Keratinocyte (primary cell): ENCODE measurements around the gene DEDD. TPM values are rescaled to one million over a fixed set of nuclear protein-coding genes. Genes with fewer than 3 reads are reported as not detected.

Experiments used
- DNase-seq: peaks from one replicate; pipeline ENCODE4 v3.0.0-alpha.2; 2011; ENCODE audit warnings: low read depth, missing footprints, low spot score
- FAIRE-seq: peaks from 2 replicates; lab custom pipeline; 2011; peaks lifted over from hg19 to GRCh38; lab: Jason Lieb, UNC
- H2AFZ ChIP-seq: 2 replicates; pipeline ENCODE4 v1.6.0; 2012; ENCODE audit warnings: low read length, control low read depth, inconsistent platforms; ENCODE audit not compliant: control insufficient read depth
- H3K27ac ChIP-seq: 2 replicates; pipeline ENCODE4 v1.5.1; 2011; ENCODE audit warnings: low read length; ENCODE audit not compliant: control insufficient read depth, insufficient read depth
- H3K27me3 ChIP-seq: 3 replicates; pipeline ENCODE4 v1.6.0; 2011; ENCODE audit warnings: low read length; ENCODE audit not compliant: control insufficient read depth, insufficient read depth; ENCODE audit errors: extremely low read depth
- H3K36me3 ChIP-seq, 2 experiments: 2 replicates in 1 of 2; 3 replicates in 1 of 2; pipeline ENCODE4 v1.5.1; 2011; ENCODE audit warnings: low read length in 2 of 2, mild to moderate bottlenecking in 1 of 2; ENCODE audit not compliant: control insufficient read depth in 2 of 2, insufficient read depth in 2 of 2; ENCODE audit errors: extremely low read depth in 1 of 2
- H3K4me1 ChIP-seq: 3 replicates; pipeline ENCODE4 v1.5.1; 2011; ENCODE audit warnings: low read length; ENCODE audit not compliant: control insufficient read depth, insufficient read depth; ENCODE audit errors: extremely low read depth
- H3K4me2 ChIP-seq: 3 replicates; pipeline ENCODE4 v1.6.0; 2011; ENCODE audit warnings: low read depth, low read length; ENCODE audit not compliant: control insufficient read depth, insufficient read depth; ENCODE audit errors: extremely low read depth
- H3K4me3 ChIP-seq, 3 experiments: fragments of 200-600 bp in 1 of 3; sonication (generic) in 1 of 3; 2 replicates in 2 of 3; 3 replicates in 1 of 3; pipeline ENCODE4 v1.5.1; 2011 to 2016; ENCODE audit warnings: low read length in 3 of 3, mild to moderate bottlenecking in 3 of 3, control low read depth in 2 of 3, inconsistent platforms in 1 of 3, low read depth in 1 of 3, mixed read lengths in 1 of 3, mixed run types in 1 of 3, moderate library complexity in 1 of 3; ENCODE audit not compliant: control insufficient read depth in 2 of 3, insufficient read depth in 2 of 3; ENCODE audit errors: extremely low read depth in 1 of 3
- H3K79me2 ChIP-seq: 2 replicates; pipeline ENCODE4 v1.6.0; 2012; ENCODE audit warnings: low read length; ENCODE audit not compliant: control insufficient read depth, insufficient read depth
- H3K9ac ChIP-seq: 3 replicates; pipeline ENCODE4 v1.6.0; 2011; ENCODE audit warnings: low read length; ENCODE audit not compliant: control insufficient read depth, insufficient read depth; ENCODE audit errors: extremely low read depth
- H3K9me1 ChIP-seq: 3 replicates; pipeline ENCODE4 v1.6.0; 2011; ENCODE audit warnings: low read length; ENCODE audit not compliant: control insufficient read depth, insufficient read depth; ENCODE audit errors: extremely low read depth
- H3K9me3 ChIP-seq: 2 replicates; pipeline ENCODE4 v1.5.1; 2012; ENCODE audit warnings: low read depth, low read length; ENCODE audit not compliant: control insufficient read depth
- H4K20me1 ChIP-seq: 3 replicates; pipeline ENCODE4 v1.6.0; 2011; ENCODE audit warnings: low read length; ENCODE audit not compliant: control insufficient read depth, insufficient read depth; ENCODE audit errors: extremely low read depth
- CTCF ChIP-seq, 3 experiments: IDR thresholded peaks in 1 of 3; conservative IDR thresholded peaks in 1 of 3; optimal IDR thresholded peaks in 1 of 3; 2 replicates in 2 of 3; 3 replicates in 1 of 3; pipeline versions ENCODE3 to v1.5.1; 2011; ENCODE audit warnings: low read length in 3 of 3, mild to moderate bottlenecking in 3 of 3, moderate library complexity in 2 of 3, control low read depth in 1 of 3, inconsistent platforms in 1 of 3; ENCODE audit not compliant: insufficient read depth in 2 of 3; ENCODE audit errors: extremely low read depth in 1 of 3
- EZH2 ChIP-seq: IDR thresholded peaks from one replicate; pipeline ENCODE4 v1.6.1; 2012; ENCODE audit warnings: inconsistent platforms, mild to moderate bottlenecking, low read length, moderate library complexity
- dilution Hi-C: fragments of 300-500 bp; cut with MboI; formaldehyde crosslinking; loops from one replicate; pipeline ENCODE4 v1.7.0; 2020; ENCODE audit warnings: low sequenced_read_pairs; ENCODE audit not compliant: extremely low pct_ligation_motif_present
- polyA plus RNA-seq, 5 experiments: library from polyadenylated mRNA; depleted of rRNA in 3 of 5; stranded (reverse) in 3 of 5; stranded (forward) in 1 of 5; unstranded in 1 of 5; fragments of >200 nt; gene quantifications; 1 replicate in 1 of 5; 2 replicates in 3 of 5; 3 replicates in 1 of 5; pipeline versions ENCODE4 v1.2.1 to v1.2.3, GENCODE V29; 2011 to 2012; ENCODE audit warnings: missing spikeins in 2 of 5, low read depth in 1 of 5, low replicate concordance in 1 of 5

The DEDD gene
- polyA plus RNA-seq, 1 donor (not counting 4 experiments of a cell fraction or from before 2014, with no cell fraction given) = 33.0 TPM

- Histone ChIP-seq H3K4me1 (no peaks in the 10 kb centered on the region), H4K20me1 (no peaks in the 10 kb centered on the region), H2AFZ (no peak overlapping the region), H3K4me2 (no peak overlapping the region), H3K27ac (no peak overlapping the region), H3K9ac (no peak overlapping the region), H3K27me3 (no peaks in the 10 kb centered on the region), H3K4me3 (no peak overlapping the region), H3K79me2 (peaks cover 15% of the 10 kb centered on the region), H3K36me3 (no peaks in the 10 kb centered on the region), H3K9me1 (no peaks in the 10 kb centered on the region), H3K9me3 (no peaks in the 10 kb centered on the region)
- DNase-seq (no peak), FAIRE-seq (no peak)
- dilution Hi-C loops = no loop called here
- TF ChIP-seq EZH2 (no peak), CTCF (optimal IDR thresholded peaks at IDR 0.05 in 1 of 3, IDR thresholded peaks at IDR 0.05 in 1 of 3, conservative IDR thresholded peaks at IDR 0.05 in 1 of 3; ENCODE audit: extremely low read depth in 1 of 3, insufficient read depth in 2 of 3, low read length in 3 of 3) (no peak)
Measured at GRCh38 chr1:161137881-161138280, 5.4 kb upstream of the DEDD start.

GRCh38 chr1:161133220-161133740 is 813 bp upstream of the DEDD start:
- peak overlapping the region; percentile 79 to 98 (median 91) for H3K4me3 ChIP-seq
- H3K79me2 ChIP-seq = peaks cover 47% of the 10 kb centered on the region
- no peaks in the 10 kb centered on the region for H4K20me1 ChIP-seq
- FAIRE-seq = no peak
- H3K27ac ChIP-seq = peak overlapping the region; percentile 91
- no peak for TF ChIP-seq EZH2
- TF ChIP-seq CTCF (optimal IDR thresholded peaks at IDR 0.05 in 1 of 3, IDR thresholded peaks at IDR 0.05 in 1 of 3, conservative IDR thresholded peaks at IDR 0.05 in 1 of 3; ENCODE audit: extremely low read depth in 1 of 3, insufficient read depth in 2 of 3, low read length in 3 of 3) = no peak
- H3K9ac ChIP-seq = peak overlapping the region; percentile 91
- peaks cover 0 to 5% of the 10 kb centered on the region in 2 experiments for H3K36me3 ChIP-seq
- no peaks in the 10 kb centered on the region for H3K9me3 ChIP-seq
- no peak for DNase-seq
- H3K27me3 ChIP-seq = no peaks in the 10 kb centered on the region
- no peaks in the 10 kb centered on the region for H3K4me1 ChIP-seq
- H3K4me2 ChIP-seq = peak overlapping the region; percentile 91
- dilution Hi-C loops = no loop called here
- H2AFZ ChIP-seq = peak overlapping the region; percentile 81
- no peaks in the 10 kb centered on the region for H3K9me1 ChIP-seq
